GM12878 (cell line): ENCODE measurements around the gene DUSP12. TPM values are rescaled to one million over a fixed set of nuclear protein-coding genes. Genes with fewer than 3 reads are reported as not detected.

ENCODE experiments used
- ATAC-seq: fragments of 200-7000 bp; cut with Tn5 transposase; 3 replicates; pipeline ENCODE4 v1.9.1; 2020; ENCODE audit warnings: mild to moderate bottlenecking, moderate library complexity
- BruUV-seq: library from RNA; stranded (reverse); fragments of 400-500 nt; replicated peaks from 2 replicates; lab custom pipeline; 2021; lab: Mats Ljungman, UMichigan
- CTCF ChIA-PET: fragments of 300-600 bp; sonication (Branson Sonifier 250); formaldehyde crosslinking; extraction: SDS; loops from one replicate; lab custom pipeline; 2021; ENCODE audit warnings: inconsistent platforms; lab: Yijun Ruan, JAX
- POLR2A ChIA-PET: fragments of 350-600 bp; formaldehyde crosslinking; extraction: SDS; loops from one replicate; lab custom pipeline; 2021; ENCODE audit warnings: inconsistent platforms; lab: Charles Lee
- RAD21 ChIA-PET: fragments of 300-600 bp; sonication (Branson Sonifier 250); formaldehyde crosslinking; loops from one replicate; lab custom pipeline; 2023; ENCODE audit warnings: antibody characterized with exemption; ENCODE audit not compliant: unreplicated experiment; lab: Charles Lee
- SMC1A ChIA-PET: fragments of 300-600 bp; sonication (Branson Sonifier 250); formaldehyde crosslinking; loops from one replicate; lab custom pipeline; 2023; ENCODE audit not compliant: unreplicated experiment, uncharacterized antibody; lab: Charles Lee
- DNase-seq: peaks from one replicate; pipeline ENCODE4 v3.0.0-alpha.2; 2011; ENCODE audit warnings: low read depth, low spot score
- FAIRE-seq: peaks from 3 replicates; lab custom pipeline; 2011; peaks lifted over from hg19 to GRCh38; lab: Jason Lieb, UNC
- H2AFZ ChIP-seq: 2 replicates; pipeline ENCODE4 v1.6.0; 2011; ENCODE audit warnings: low read depth, low read length, control low read depth; ENCODE audit not compliant: control insufficient read depth
- H3K27ac ChIP-seq: 2 replicates; pipeline ENCODE4 v1.5.1; 2011; ENCODE audit warnings: control low read depth; ENCODE audit not compliant: control insufficient read depth, insufficient read depth
- H3K27me3 ChIP-seq, 2 experiments: replicated peaks in 1 of 2; 2 replicates each; pipeline versions ENCODE4 v1.6.0 to v1.6.1; 2011; ENCODE audit warnings: low read length in 1 of 2; ENCODE audit not compliant: control insufficient read depth in 2 of 2, insufficient read depth in 2 of 2
- H3K36me3 ChIP-seq, 2 experiments: 2 replicates each; pipeline ENCODE4 v1.5.1; 2011; ENCODE audit warnings: low read length in 1 of 2; ENCODE audit not compliant: control insufficient read depth in 2 of 2, insufficient read depth in 2 of 2
- H3K4me1 ChIP-seq: 2 replicates; pipeline ENCODE4 v1.6.1; 2011; ENCODE audit warnings: mild to moderate bottlenecking, low read length, moderate library complexity, mixed read lengths; ENCODE audit not compliant: control insufficient read depth, insufficient read depth
- H3K4me2 ChIP-seq: 2 replicates; pipeline ENCODE4 v1.6.0; 2011; ENCODE audit warnings: control low read depth; ENCODE audit not compliant: control insufficient read depth, insufficient read depth
- H3K4me3 ChIP-seq: fragments of 200-600 bp; sonication (generic); 2 replicates; pipeline ENCODE4 v1.5.1; 2016
- H3K79me2 ChIP-seq: 2 replicates; pipeline ENCODE4 v1.6.0; 2011; ENCODE audit warnings: low read length; ENCODE audit not compliant: control insufficient read depth, insufficient read depth
- H3K9ac ChIP-seq: 2 replicates; pipeline ENCODE4 v1.8.0; 2011; ENCODE audit warnings: low read length, control low read depth, mixed read lengths; ENCODE audit not compliant: control insufficient read depth, insufficient read depth
- H3K9me3 ChIP-seq: replicated peaks from 3 replicates; pipeline ENCODE4 v1.5.1; 2011; ENCODE audit warnings: mild to moderate bottlenecking, low read length; ENCODE audit not compliant: control insufficient read depth, insufficient read depth
- H4K20me1 ChIP-seq: 2 replicates; pipeline ENCODE4 v1.6.0; 2011; ENCODE audit not compliant: control insufficient read depth, insufficient read depth
- CBFB ChIP-seq: IDR thresholded peaks from 2 replicates; pipeline ENCODE4 v1.6.1; 2016; ENCODE audit warnings: antibody characterized with exemption, low read depth
- CBX3 ChIP-seq: fragments of 200-600 bp; sonication (generic); IDR thresholded peaks from 2 replicates; pipeline ENCODE4 v1.6.1; 2016; ENCODE audit warnings: low read depth, borderline replicate concordance
- EED ChIP-seq: sonication (generic); IDR thresholded peaks from 2 replicates; pipeline ENCODE4 v1.6.1; 2016; ENCODE audit warnings: antibody characterized with exemption, low read depth
- KAT2A ChIP-seq: conservative IDR thresholded peaks from 2 replicates; pipeline ENCODE4 v1.6.1; 2011; ENCODE audit warnings: low read depth, low read length; ENCODE audit not compliant: control insufficient read depth
- KDM1A ChIP-seq: fragments of 200-600 bp; sonication (generic); IDR thresholded peaks from 2 replicates; pipeline ENCODE4 v1.6.1; 2016; ENCODE audit warnings: borderline replicate concordance
- NFIC ChIP-seq: IDR thresholded peaks from 2 replicates; pipeline ENCODE4 v1.6.1; 2012; ENCODE audit warnings: low read depth, mild to moderate bottlenecking, inconsistent platforms, low read length, moderate library complexity
- POLR2AphosphoS5 ChIP-seq: IDR thresholded peaks from 2 replicates; pipeline ENCODE4 v1.6.1; 2011; ENCODE audit warnings: mild to moderate bottlenecking, low read length, inconsistent platforms
- SP1 ChIP-seq: IDR thresholded peaks from one replicate; pipeline ENCODE4 v1.6.1; 2011; ENCODE audit warnings: low read depth, low read length
- SPI1 ChIP-seq: IDR thresholded peaks from 2 replicates; pipeline ENCODE4 v1.6.1; 2011; ENCODE audit warnings: low read depth, mild to moderate bottlenecking, low read length, moderate library complexity, borderline replicate concordance; ENCODE audit not compliant: insufficient read depth
- SREBF2 ChIP-seq: IDR thresholded peaks from 2 replicates; pipeline ENCODE4 v1.6.1; 2012; ENCODE audit warnings: mild to moderate bottlenecking, low read length
- SRF ChIP-seq, 2 experiments: IDR thresholded peaks; 2 replicates each; pipeline ENCODE4 v1.6.1; 2011; ENCODE audit warnings: low read depth in 2 of 2, low read length in 2 of 2, mild to moderate bottlenecking in 1 of 2, moderate library complexity in 1 of 2
- TCF7 ChIP-seq: IDR thresholded peaks from 2 replicates; pipeline ENCODE4 v1.6.1; 2014; ENCODE audit warnings: antibody characterized with exemption, borderline replicate concordance
- YBX1 ChIP-seq: fragments of 450-650 bp; IDR thresholded peaks from 2 replicates; pipeline ENCODE4 v1.6.1; 2016; ENCODE audit warnings: antibody characterized with exemption
- YY1 ChIP-seq: IDR thresholded peaks from 2 replicates; pipeline ENCODE4 v1.6.1; 2011; ENCODE audit warnings: low read depth, mild to moderate bottlenecking, low read length
- ZBED1 ChIP-seq: IDR thresholded peaks from 2 replicates; pipeline ENCODE4 v1.6.1; 2016; ENCODE audit warnings: borderline replicate concordance
- whole genome bisulfite sequencing: methylation state at CpG from one replicate; pipeline ENCODE4 v1.1.6; 2016; ENCODE audit warnings: low lambda C conversion rate; ENCODE audit not compliant: insufficient replicate concordance, insufficient coverage; ENCODE audit errors: missing lambda C conversion rate; 5-methylcytosine and 5-hydroxymethylcytosine counted together
- in situ Hi-C: fragments of 300-500 bp; cut with MboI; formaldehyde crosslinking; loops from 9 replicates; pipeline ENCODE4 v1.14.3; 2018; ENCODE audit warnings: mixed read lengths
- intact Hi-C: fragments of 100-400 bp; cut with micrococcal nuclease; formaldehyde crosslinking; loops from one replicate; pipeline ENCODE4 v1.14.2; 2022; ENCODE audit not compliant: unreplicated experiment
- polyA plus RNA-seq, 11 experiments: library from polyadenylated mRNA; depleted of rRNA in 4 of 11; unstranded in 6 of 11; stranded (reverse) in 5 of 11; fragments of >200 nt; fragmentation: Nextera tagmentation in 4 of 11; fragmentation: Illumina TruSeq in 1 of 11; extraction: Ambion mirVana in 4 of 11; extraction: Trizol in 1 of 11; gene quantifications; 1 replicate in 1 of 11; 2 replicates in 10 of 11; pipeline versions ENCODE4 v1.2.1 to v1.2.3, GENCODE V29; 2011 to 2016; ENCODE audit warnings: inconsistent platforms in 2 of 11, missing spikeins in 2 of 11, low read depth in 1 of 11
- total RNA-seq, 4 experiments: library from RNA; depleted of rRNA in 3 of 4; stranded (reverse); fragments of >200 nt in 3 of 4; fragmentation: Illumina TruSeq in 1 of 4; extraction: Trizol in 1 of 4; gene quantifications; 2 replicates each; pipeline versions ENCODE4 v1.2.1 to v1.2.3, GENCODE V29; 2013 to 2021
- TF ChIP-seq, protein P1 (sequence below): fragments of 450-650 bp; IDR thresholded peaks from 2 replicates; pipeline ENCODE4 v1.6.1; 2016; ENCODE audit warnings: mild to moderate bottlenecking, moderate library complexity, borderline replicate concordance
- TF ChIP-seq, protein P2 (sequence below): IDR thresholded peaks from 2 replicates; pipeline ENCODE4 v1.6.1; 2011; ENCODE audit warnings: borderline replicate concordance, low read depth, mild to moderate bottlenecking, moderate library complexity, mixed read lengths, low read length; ENCODE audit not compliant: insufficient read depth; ENCODE audit errors: extremely low read length
- TF ChIP-seq, protein P3 (sequence below): IDR thresholded peaks from 2 replicates; pipeline ENCODE4 v1.6.1; 2011; ENCODE audit warnings: low read depth, mild to moderate bottlenecking, low read length, moderate library complexity, borderline replicate concordance; ENCODE audit errors: extremely low read depth
- TF ChIP-seq, protein P4 (sequence below): fragments of 150-350 bp; IDR thresholded peaks from 2 replicates; pipeline ENCODE4 v1.6.1; 2014; ENCODE audit warnings: mild to moderate bottlenecking, low read depth, low read length

Gene DUSP12
- total and polyA plus RNA-seq, 10 of the 15 experiments (the other 5 are each of a cell fraction or from before 2014, with no cell fraction given), result 7.0 to 51.5 (median 35.4) TPM

DNA sequence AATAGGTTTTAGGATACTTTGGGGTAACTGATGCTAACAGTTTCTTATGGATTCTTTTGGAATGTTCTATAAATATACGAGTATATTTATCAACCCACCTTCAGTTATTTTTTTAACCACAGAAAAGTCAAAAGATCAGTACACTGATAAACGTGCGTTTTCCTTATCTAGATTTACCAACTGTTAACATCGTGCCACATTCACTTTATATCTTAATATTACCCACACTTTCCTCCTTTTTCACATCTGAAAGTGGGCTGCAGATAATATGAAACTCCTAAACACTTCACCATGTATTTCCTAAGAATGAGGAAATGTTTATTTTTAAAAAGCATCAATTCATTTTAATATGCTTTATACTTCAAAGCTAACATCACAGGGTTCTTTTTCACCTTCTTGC is 24.2 kb downstream of the DUSP12 start:
- CTCF ChIA-PET, result interaction anchor here (0.6 kb wide), 1 partner anchor 152 kb away, joined by 3 read pairs; no protein-coding TSS in a partner anchor
- ATAC-seq (no peak), DNase-seq (no peak), FAIRE-seq (no peak)
- RAD21 ChIA-PET, result no interaction called here
- TF ChIP-seq CBFB, result no peak
- TF ChIP-seq YBX1, result no peak
- TF ChIP-seq SPI1, result no peak
- TF ChIP-seq, protein P1, sequence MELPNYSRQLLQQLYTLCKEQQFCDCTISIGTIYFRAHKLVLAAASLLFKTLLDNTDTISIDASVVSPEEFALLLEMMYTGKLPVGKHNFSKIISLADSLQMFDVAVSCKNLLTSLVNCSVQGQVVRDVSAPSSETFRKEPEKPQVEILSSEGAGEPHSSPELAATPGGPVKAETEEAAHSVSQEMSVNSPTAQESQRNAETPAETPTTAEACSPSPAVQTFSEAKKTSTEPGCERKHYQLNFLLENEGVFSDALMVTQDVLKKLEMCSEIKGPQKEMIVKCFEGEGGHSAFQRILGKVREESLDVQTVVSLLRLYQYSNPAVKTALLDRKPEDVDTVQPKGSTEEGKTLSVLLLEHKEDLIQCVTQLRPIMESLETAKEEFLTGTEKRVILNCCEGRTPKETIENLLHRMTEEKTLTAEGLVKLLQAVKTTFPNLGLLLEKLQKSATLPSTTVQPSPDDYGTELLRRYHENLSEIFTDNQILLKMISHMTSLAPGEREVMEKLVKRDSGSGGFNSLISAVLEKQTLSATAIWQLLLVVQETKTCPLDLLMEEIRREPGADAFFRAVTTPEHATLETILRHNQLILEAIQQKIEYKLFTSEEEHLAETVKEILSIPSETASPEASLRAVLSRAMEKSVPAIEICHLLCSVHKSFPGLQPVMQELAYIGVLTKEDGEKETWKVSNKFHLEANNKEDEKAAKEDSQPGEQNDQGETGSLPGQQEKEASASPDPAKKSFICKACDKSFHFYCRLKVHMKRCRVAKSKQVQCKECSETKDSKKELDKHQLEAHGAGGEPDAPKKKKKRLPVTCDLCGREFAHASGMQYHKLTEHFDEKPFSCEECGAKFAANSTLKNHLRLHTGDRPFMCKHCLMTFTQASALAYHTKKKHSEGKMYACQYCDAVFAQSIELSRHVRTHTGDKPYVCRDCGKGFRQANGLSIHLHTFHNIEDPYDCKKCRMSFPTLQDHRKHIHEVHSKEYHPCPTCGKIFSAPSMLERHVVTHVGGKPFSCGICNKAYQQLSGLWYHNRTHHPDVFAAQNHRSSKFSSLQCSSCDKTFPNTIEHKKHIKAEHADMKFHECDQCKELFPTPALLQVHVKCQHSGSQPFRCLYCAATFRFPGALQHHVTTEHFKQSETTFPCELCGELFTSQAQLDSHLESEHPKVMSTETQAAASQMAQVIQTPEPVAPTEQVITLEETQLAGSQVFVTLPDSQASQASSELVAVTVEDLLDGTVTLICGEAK, result no peak
- no peak for TF ChIP-seq TCF7
- TF ChIP-seq YY1, result no peak
- no peak for TF ChIP-seq ZBED1
- TF ChIP-seq, protein P2, sequence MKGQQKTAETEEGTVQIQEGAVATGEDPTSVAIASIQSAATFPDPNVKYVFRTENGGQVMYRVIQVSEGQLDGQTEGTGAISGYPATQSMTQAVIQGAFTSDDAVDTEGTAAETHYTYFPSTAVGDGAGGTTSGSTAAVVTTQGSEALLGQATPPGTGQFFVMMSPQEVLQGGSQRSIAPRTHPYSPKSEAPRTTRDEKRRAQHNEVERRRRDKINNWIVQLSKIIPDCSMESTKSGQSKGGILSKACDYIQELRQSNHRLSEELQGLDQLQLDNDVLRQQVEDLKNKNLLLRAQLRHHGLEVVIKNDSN, result no peak
- TF ChIP-seq SREBF2, result no peak
- TF ChIP-seq, protein P3, sequence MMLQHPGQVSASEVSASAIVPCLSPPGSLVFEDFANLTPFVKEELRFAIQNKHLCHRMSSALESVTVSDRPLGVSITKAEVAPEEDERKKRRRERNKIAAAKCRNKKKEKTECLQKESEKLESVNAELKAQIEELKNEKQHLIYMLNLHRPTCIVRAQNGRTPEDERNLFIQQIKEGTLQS, result no peak
- TF ChIP-seq CBX3, result no peak
- TF ChIP-seq NFIC, result no peak
- no peak for TF ChIP-seq SRF (IDR thresholded peaks at IDR 0.05; ENCODE audit: low read depth in 2 of 2, low read length in 2 of 2)
- TF ChIP-seq, protein P4, sequence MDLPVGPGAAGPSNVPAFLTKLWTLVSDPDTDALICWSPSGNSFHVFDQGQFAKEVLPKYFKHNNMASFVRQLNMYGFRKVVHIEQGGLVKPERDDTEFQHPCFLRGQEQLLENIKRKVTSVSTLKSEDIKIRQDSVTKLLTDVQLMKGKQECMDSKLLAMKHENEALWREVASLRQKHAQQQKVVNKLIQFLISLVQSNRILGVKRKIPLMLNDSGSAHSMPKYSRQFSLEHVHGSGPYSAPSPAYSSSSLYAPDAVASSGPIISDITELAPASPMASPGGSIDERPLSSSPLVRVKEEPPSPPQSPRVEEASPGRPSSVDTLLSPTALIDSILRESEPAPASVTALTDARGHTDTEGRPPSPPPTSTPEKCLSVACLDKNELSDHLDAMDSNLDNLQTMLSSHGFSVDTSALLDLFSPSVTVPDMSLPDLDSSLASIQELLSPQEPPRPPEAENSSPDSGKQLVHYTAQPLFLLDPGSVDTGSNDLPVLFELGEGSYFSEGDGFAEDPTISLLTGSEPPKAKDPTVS, result no peak
- TF ChIP-seq EED, result no peak
- TF ChIP-seq KAT2A, result no peak
- no peak for TF ChIP-seq KDM1A
- no peak for TF ChIP-seq POLR2AphosphoS5
- no peak for TF ChIP-seq SP1
- Histone ChIP-seq H3K27me3 (no peaks in the 10 kb centered on the region), H3K27ac (no peak overlapping the region), H3K4me1 (peaks cover 27% of the 10 kb centered on the region), H2AFZ (no peak overlapping the region), H3K4me2 (no peak overlapping the region), H3K4me3 (no peak overlapping the region), H3K9me3 (no peaks in the 10 kb centered on the region), H3K9ac (no peak overlapping the region), H4K20me1 (no peaks in the 10 kb centered on the region), H3K79me2 (peaks cover 90% of the 10 kb centered on the region), H3K36me3 (no peaks in the 10 kb centered on the region)
- WGBS, result 63% methylated on average over 4 of the region's 4 CpGs
- POLR2A ChIA-PET, result no interaction called here
- intact Hi-C loops, result no loop called here
- SMC1A ChIA-PET, result no interaction called here
- in situ Hi-C loops, result no loop called here
- BruUV-seq, result no TSS peak
